HG03565 (cell line): ENCODE results near the gene INHBA.

Source experiments
- ATAC-seq: cut with Tn5 transposase; IDR thresholded peaks from one replicate; pipeline ENCODE4 v1.9.1; 2021; ENCODE audit warnings: mild to moderate bottlenecking, moderate library complexity; ENCODE audit not compliant: unreplicated experiment

INHBA gene

GRCh38 chr7:41702635-41703371 is at the start of gene INHBA:
INHBA (minus strand) TSS chr7:41703090; CDS start chr7:41700374, 2,716 bp downstream.
- no peak for ATAC-seq

GRCh38 chr7:41752615-41753014 is 49.7 kb upstream of the INHBA start:
- no peak for ATAC-seq

GRCh38 chr7:41750661-41751540 is 48.0 kb upstream of the INHBA start:
- no peak for ATAC-seq

- no peak for ATAC-seq
Observed at GRCh38 chr7:41747961-41748360, 45.1 kb upstream of the INHBA start.

GRCh38 chr7:41745451-41745850 is 42.6 kb upstream of the INHBA start:
- no peak for ATAC-seq

- no peak for ATAC-seq
Observed at GRCh38 chr7:41744161-41744560, 41.3 kb upstream of the INHBA start.

- ATAC-seq = no peak
Observed at GRCh38 chr7:41742401-41743020, 39.6 kb upstream of the INHBA start.

- no peak for ATAC-seq
Observed at GRCh38 chr7:41738806-41739205, 35.9 kb upstream of the INHBA start.

GRCh38 chr7:41738336-41738735 is 35.4 kb upstream of the INHBA start:
- no peak for ATAC-seq

GRCh38 chr7:41735206-41735605 is 32.3 kb upstream of the INHBA start:
- ATAC-seq = no peak

- ATAC-seq = no peak
Observed at GRCh38 chr7:41732843-41733306, 30.0 kb upstream of the INHBA start.

- no peak for ATAC-seq
Observed at GRCh38 chr7:41732436-41732785, 29.5 kb upstream of the INHBA start.

- peak; percentile 98 for ATAC-seq
Observed at GRCh38 chr7:41731493-41732435, 28.9 kb upstream of the INHBA start.

- no peak for ATAC-seq
Observed at GRCh38 chr7:41730668-41731067, 27.8 kb upstream of the INHBA start.

GRCh38 chr7:41730161-41730560 is 27.3 kb upstream of the INHBA start:
- no peak for ATAC-seq

GRCh38 chr7:41729059-41729458 is 26.2 kb upstream of the INHBA start:
- no peak for ATAC-seq

GRCh38 chr7:41725013-41725412 is 22.1 kb upstream of the INHBA start:
- no peak for ATAC-seq

- ATAC-seq = no peak
Observed at GRCh38 chr7:41720886-41721285, 18.0 kb upstream of the INHBA start.

GRCh38 chr7:41720046-41720445 is 17.2 kb upstream of the INHBA start:
- no peak for ATAC-seq

GRCh38 chr7:41716691-41717090 is 13.8 kb upstream of the INHBA start:
- ATAC-seq = no peak

GRCh38 chr7:41715000-41715399 is 12.1 kb upstream of the INHBA start:
- no peak for ATAC-seq
